ENCODE results near the gene TUBGCP2.

The TUBGCP2 gene

DNA sequence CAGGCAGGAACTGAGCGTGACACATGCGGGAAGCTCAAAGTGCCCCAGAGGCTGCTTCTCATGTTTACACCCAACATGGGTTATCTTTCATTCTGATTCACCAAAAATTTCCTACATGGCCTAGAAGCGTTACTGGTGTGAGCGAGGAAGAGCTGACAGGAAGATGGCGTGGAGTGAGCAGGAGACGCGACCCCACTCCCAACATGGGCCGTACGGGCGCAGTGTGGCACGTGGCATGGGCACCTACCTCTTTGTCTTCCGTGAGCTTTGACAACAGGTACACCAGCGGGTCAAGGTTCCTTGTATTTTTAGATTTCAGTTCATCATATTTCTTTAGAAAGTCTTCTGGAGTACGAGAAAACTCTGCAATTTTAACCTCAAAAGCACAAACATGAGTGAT is 8.9 kb downstream of the TUBGCP2 start:
- no peak for DNase-seq

DNA sequence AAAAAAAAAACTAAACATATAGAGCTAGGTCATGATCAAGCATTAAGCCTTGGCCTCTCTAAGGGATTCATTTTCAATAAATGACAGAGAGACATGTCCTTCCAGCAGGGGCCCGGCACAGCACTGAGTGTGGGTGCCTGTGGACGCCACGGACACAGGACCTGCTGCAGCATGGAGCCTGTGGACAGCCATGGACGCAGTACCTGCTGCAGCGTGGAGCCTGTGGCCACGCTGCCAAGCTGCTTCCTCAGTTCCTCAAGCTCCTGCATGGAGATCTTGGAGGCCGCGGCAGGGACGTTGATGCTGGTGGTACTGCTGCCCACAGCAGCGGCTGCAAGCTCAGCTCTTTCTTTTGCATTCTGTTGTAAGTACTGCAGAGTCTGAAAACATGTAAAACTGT is 9.4 kb downstream of the TUBGCP2 start:
- no peak for DNase-seq

DNA sequence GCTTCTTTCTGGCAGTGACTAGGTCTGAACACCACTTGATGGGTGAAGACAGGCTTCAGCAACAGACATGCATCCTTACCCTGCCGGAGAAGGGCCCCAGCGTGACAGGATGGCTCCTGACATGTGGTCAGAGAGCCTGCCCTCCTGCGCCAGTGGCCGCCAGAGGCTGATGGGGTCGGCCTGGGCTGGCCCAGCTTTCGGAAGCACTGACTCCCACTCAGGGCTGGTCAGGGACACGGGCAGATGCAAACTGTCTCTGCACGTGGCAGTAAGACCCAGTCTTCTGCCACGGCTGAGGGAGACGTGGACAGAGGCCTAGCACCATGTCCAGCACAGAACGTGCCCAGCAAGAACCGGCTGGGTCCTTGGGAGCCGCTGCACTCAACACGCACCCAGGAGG is 10.2 kb downstream of the TUBGCP2 start:
- DNase-seq, result no peak

DNA sequence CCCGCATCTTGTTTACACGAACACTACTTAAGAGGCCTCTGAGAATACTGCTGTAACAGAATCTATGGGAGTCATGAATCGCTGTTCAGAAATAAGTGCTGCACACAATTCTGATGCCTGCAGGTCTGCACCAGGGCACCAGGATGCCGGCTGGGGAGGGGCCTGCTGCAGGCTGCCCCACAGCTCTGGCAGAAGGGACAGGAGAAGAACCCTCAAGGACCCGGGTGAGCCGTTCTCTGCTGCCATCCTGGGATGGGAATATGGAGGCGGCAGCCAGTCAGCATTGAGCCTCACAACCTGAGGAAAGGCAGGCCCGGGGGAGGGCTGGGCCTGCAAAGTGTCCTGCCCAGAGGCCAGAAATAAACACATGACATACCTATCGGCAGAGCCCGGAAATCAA is 11.2 kb downstream of the TUBGCP2 start:
- no peak for DNase-seq

DNA sequence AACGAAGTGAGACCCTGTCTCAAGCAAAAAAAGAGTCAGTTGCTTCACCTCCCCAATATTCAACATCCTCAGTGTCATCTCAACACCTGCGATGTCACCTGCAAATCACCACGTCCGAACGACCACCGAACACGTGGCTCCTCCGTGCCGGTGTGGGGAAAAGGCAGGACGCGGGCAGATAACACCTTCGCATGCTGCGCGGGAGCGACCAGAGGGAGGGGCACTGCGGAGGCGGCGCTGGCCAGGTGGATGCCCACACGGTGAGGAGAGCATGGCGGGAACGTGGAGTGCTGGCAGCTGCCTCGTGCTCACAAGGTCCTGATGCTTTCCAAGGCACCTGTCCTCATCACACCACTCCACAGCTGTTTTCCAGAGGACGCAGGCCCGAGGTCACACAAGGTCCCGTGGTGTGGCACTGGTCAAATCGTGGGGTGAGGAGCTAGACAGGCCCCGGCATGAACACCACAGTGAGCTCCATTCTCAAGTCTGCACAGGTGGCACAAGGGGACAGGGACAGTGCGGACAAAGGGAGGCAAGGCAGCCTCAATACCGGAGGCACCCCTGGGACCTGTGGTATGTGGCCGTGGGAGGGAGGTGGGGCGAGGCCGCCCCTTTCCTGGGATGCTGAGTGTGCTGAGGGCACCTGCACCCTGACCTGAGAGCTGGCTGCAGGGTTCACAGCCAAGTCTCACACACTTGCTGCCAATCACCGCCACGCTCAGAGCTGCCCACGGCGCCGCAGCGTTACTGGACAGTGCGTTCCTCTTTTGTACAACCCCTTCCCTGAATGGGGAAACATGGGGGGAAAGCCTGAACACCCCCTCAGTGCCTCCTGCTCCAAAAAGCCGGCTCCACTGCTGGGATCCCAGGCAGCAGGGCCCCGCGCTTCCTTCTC is 13.0 kb downstream of the TUBGCP2 start:
- no peak for DNase-seq

DNA sequence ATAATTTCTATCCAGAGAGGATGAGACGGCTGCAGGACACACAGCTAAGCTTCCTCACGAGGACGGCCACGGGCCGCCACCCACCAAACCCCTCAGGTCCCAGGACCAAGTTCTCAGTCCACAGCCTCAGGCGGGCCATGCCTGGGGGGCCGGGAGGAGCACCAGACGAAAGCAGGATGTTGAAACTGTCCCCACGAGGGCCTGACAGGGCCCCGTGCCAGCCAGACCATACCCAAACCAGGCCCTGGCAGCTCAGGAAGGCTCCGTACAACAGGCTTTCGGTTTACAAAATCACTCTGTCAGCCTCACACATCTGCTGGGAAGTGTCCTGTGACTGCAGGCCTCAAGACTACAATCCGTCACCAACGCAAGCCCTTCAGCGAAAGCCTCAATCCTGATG is 14.5 kb downstream of the TUBGCP2 start:
- no peak for DNase-seq

DNA sequence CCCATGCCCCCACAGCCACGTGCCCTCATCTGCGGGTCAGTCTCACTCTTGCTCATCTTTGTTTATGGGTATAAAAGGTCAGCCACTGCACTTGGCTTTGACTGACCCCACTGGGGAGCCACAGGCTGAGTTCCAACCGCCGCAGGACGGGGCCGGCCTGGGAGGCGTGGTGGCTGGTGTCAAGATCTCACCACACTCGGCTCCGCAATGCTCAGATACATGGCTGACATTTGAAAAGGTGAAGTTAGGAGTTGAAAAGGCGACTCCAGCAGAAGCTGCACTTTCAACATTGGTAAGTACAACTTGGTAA is 14.9 kb downstream of the TUBGCP2 start:
- no peak for DNase-seq

DNA sequence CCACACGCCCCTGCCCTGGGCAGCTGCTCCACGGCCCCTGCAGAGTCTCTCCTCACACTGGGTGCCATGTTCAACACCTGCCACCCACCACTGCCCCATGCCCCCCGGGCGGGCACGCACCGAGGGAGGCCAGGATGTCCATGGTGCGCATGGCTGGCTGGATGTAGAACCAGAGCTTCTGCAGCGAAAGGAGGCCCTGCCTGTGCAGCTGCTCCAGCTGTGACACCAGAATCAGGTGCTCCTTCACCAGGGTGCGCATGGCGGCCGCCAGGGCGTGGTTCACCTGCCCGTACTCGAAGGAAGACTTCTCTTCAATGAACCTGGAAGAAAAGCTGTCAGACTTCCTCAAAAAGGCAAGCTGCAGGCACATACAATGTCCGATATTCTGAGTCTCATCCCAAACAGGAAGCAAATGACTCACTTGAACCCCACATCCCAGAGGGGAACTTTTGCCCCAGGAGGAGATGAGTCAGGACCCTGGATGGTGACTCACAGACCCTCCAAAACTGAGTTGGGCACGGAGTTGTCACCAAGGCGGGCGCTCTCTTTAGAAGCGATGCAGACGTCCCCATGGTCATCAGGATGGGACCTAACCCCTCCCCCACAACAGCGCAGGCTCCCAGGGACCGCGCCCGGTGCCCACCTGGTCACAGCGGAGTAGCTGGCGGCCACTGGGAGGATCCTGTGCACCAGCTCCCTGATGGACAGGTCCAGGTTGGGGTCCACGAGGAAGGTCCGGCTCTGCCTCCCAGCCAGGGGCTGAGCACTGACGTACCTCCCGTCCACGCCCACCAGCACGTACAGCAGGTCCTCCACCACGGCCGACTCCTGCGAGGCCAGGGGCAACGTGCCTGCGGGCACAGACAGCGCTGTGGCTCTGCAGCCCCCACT is 15.5 kb downstream of the TUBGCP2 start:
- no peak for DNase-seq

DNA sequence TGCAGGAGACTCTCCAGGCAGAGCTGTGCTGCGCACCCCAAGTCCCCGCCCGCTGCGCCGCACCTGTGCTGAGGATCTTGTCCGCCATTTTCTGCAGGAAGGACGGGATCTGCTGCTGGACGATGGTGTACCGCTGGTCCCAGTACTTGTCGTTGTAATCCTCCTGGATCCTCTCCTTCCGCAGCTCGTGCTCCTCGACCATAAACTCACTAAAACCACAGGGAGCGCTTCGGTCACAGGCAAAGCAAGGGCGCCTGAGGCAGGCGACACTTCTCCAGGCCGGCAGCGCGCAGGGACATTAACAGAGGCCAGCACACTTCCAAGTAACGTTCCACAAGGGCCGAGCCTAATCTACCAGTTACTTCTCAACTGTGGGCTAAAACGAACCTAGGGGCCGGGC is 18.9 kb downstream of the TUBGCP2 start:
- no peak for DNase-seq

DNA sequence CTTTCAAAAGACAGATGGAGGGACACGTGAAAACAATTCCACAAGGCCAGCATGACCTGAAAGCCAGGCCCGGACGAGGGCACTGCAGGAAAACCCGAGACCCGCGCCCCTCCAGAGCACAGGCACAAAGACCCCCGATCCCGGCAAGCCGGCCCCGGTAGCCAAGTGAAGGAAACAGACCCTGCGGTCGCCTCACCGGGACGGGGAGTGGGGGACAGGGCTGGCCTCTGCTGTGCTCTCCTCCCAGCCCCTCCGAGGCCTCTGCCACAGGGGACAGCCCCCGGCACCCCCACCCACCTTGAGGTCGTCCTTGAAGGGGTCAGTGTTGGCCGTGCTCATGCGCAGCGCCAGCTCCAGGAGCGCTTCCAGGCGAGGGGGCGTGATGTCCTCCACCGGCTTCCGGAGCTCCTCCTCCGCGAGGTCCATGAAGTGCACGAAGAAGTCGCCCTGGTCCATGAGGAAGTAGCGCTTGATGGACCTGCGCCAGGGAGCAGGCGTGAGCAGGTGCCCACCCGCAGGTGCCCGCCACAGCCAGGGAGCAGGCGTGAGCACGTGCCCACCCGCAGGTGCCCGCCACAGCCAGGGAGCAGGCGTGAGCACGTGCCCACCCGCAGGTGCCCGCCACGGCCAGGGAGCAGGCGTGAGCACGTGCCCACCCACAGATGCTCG is 20.7 kb downstream of the TUBGCP2 start:
- DNase-seq, result no peak

DNA sequence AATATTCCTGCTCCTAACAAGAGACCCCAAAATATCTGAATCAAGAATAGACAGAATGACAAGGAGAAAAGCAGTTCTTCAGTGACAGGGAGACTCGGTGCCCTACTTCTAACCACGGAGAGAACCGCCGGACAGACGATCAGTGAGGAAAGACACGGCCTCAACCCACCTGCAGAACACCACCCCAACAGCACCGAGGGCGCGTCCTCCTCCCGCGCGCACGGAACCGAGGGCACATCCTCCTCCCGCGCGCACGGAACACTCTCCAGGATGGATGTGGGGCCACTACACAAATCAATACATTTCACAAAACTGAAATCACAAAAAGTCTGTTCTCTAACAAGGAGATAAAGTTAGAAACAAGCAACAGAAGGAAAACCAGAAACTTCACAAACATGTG is 22.3 kb downstream of the TUBGCP2 start:
- no peak for DNase-seq

DNA sequence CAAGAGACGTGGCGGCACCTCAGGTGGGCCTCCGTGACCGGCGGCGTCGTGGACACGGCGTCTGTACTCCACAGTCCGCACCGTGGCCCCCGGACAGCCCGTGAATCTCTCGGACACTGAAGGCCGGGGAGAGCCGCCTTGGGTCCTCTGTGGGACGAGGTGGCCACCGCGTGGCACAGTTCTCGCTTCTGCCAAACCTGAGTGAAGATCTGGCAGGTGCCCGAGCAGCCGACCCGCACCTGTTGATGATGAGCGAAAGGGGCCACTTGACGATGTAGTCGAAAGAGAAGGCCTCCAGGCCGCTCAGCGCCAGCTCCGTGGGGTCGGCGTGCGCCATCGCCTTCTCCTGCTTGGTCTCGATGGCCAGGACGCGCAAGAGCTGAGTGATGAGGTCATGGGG is 23.5 kb downstream of the TUBGCP2 start:
- no peak for DNase-seq

DNA sequence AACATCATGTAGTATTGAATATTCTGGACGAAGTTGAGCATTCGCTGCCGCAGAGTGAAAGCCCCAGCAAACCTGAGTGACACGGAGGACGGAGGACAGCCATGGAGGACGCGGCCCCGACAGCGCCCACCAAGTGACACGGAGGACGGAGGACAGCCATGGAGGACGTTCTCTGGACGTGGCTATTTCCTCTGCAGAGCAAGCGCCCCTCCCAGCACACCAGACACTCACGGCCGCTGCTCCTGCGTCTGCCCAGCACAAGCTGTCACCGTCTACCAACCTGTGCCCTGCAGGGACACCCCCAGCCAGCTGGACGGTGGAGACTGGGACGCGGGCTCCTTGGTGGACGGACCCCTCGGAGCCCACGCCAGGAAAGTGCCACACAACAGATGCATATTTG is 24.7 kb downstream of the TUBGCP2 start:
- no peak for DNase-seq

DNA sequence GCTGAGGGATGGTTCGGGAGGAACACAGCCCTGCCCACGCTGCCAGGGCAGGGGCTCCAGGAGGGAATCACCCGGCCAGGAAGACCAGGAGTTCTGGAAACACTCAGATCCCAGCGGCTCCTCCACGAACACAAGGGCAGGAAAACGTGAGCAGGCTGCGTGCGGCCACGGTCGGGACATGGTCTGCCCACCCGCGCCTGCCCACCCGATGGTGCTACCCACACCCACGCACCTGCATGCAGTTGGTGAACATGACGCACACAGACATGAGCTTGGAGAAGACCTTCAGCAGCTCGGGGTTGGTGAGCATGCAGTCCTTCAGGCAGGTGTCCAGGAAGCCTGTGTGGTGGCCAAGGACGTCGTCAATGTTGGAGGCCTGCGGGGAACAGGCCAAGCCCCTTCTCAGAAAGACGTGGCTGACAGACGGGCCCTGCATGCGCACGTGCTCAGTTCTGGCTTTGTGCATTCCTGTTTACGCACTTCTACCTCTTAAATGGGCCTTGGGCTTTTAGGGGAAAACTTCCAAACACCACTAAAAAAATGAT is 25.8 kb downstream of the TUBGCP2 start:
- no peak for DNase-seq

DNA sequence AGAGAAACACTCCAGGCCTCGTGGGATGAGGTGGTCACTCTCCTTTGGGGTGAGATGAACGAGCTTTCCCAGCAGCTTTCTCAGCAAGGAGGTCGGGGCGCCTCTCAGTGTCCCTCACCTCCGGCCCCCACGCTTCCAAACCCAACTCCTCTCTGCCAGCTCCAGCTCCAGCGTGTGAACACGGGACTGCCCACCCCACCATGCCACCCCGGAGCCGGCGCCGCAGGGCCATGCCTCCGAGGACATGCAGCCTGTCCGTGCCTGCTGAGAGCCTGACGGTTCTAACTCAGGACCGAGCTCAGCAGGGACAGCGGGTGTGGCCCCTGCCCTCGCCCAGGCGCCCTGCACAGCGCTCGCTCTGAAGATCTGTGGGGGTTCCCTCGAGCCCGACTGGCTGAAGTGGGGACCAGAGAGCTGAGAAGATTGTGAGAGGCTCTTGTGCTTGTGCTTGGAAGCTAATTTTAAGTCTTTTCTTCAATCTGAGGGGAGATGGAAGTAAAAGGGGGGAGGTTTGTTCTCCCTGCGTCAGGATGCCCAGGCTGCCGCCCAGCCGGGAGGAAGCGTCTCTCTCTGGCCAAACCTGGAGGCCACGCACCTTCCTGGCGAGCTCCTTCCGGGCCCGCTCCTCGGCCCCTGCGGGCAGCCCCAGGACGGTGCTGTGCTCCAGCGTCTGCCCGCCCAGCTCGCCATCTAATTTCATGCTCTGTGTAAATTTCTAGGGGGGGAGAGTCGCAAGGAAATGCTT is 26.9 kb downstream of the TUBGCP2 start:
- no peak for DNase-seq

DNA sequence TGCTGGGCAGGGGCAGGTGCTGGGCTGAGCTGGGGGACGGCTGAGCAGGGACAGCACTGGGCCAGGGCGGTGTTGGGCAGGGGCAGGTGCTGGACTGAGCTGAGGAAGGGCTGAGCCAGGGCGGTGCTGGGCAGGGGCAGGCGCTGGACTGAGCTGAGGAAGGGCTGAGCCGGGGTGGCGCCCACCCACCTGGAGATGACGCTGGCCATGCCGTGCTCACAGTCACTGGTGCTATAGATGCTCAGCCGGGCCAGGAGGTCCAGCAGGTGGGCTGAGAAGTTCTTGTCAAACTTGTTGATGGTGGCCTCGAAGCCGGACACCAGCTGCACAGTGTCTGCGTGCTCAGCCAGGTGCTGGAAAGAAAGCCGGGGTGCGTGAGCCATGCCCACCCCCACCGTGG is 27.6 kb downstream of the TUBGCP2 start:
- no peak for DNase-seq

DNA sequence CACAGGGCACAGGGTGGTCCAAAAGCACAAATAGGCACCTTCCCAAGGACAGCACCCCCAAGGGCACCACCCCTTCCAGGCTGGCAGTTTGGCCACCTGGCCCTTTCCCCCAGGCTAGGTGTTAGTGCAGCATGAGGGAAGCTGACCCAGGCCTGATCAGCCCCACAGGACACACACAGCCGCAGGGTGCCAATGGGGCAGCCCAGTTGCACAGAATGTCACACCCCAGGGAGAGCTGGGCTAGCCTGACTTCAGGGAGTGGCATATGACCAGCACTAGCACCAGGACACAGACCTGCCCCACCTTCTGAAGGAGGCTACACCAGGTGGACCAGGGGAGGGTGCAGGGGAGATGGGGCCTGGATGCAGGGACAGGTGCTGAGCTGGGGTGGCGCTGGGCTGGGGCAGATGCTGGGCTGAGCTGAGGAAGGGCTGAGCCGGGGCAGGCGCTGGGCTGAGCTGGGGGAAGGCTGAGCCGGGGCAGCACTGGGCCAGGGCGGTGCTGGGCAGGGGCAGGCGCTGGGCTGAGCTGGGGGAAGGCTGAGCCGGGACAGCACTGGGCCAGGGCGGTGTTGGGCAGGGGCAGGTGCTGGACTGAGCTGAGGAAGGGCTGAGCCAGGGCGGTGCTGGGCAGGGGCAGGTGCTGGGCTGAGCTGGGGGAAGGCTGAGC is 28.1 kb downstream of the TUBGCP2 start:
- DNase-seq, result no peak

DNA sequence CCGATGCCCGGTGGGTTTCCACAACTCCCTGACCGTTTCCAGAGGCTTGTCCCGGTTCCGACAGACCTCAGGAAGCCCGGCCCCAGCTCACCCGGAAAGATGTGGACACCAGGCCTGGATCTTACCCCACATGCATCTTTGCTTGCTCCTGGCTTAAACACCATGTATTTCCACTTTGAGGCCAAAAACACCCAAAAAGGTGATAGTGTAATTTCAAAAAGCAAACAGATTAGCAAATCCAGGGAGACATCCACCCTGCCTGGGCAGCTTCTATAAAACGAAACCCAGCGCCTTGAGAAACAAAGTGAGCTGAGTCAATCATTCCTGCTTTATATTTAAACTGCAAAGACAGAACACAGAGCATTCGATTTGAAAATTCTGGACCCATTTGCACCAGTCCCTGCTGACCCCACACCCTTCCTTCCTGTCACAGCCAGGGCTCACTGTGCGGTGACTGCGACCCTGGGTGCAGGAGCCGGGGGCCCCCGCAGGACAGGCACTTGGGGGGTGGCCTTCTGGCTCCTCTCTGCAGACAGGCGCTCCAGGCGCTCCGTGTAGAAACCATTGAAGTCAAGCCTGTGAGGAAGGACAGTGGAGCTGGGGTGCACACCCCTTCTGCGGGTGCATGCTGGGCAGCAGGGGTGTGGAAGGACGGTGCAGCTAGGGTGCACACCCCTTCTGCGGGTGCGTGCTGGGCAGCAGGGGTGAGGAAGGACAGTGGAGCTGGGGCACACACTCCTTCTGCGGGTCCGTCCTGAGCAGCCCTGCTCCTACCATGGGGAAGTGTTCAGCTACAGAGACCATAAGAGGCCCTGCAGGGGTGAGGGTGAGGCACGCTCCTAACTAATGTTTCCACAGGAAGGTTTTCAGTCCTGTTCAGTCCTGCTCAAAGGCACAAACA is 29.1 kb downstream of the TUBGCP2 start:
- DNase-seq, result no peak

DNA sequence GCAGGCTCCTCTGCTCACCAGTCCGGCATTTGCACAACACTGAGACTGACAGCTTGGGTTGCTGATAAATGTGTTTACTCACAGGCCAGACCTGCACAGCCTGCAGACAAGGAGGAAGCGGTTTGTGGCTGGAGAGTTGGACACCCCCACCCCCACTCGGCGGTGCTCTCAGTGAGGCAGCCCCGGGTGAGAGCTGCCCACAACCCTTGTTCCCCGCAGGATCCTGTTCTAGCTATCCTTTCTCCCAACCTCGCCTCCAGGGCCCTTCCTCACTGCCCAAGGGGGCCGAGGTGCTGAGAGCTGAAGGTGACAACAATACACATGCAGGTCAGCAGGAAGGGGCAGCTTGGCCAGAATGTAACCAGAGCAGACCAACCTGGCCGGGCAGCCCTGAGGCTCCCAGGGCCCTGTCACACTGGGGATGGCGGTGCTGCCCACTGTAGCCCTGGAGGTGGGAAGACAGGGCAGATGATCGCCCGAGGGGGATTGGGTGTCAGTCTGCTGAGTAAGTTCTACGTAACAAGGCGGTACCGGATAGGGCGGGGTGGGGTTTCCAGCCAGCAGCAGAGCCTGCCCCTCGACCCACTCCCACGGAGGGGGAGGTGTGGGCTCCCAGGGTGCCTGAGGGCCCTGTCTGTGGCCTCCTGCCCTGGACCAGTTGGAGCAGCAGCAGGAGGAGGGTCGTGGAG is 30.0 kb downstream of the TUBGCP2 start:
- DNase-seq, result no peak

DNA sequence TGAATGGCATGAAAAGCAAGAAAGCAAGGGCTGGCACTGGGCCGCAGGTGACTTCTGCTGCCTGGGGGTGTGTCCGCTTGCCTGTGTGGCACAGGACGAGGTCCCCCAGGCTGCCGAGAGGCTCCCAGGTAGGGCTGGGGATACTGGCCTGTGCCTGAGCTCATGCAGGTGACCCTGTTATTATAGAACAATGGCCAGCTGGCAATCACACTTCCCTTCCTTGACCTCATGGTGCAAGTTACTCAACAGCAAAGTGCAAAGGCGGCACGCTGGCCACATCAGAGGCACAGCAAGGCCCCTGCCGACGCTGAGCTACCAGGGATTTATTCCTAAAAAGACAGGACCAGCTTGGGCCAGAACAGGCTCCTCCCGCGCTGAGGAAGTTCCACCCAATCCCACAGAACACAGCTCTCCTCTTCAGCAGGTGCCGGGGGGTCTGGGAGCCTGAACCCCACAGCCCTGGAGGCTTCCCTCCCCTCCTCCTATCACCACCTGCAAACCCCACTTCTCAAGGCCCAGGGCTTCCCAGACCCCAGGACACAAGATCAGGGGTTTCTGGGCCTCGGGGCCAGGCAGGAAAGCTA is 30.6 kb downstream of the TUBGCP2 start:
- no peak for DNase-seq

Data from NCI-H1694 (cell line).